GM19035 (cell line): Measurements from ENCODE around the gene INPP5A.
"Not testable (repeated sequence)": the region's sequence is repeated elsewhere in the genome, so short reads cannot be mapped to it uniquely, and the experiment has no call there.

Source experiments
- ATAC-seq: cut with Tn5 transposase; IDR thresholded peaks from one replicate; pipeline ENCODE4 v1.9.1; 2021; ENCODE audit not compliant: unreplicated experiment

The INPP5A gene

DNA sequence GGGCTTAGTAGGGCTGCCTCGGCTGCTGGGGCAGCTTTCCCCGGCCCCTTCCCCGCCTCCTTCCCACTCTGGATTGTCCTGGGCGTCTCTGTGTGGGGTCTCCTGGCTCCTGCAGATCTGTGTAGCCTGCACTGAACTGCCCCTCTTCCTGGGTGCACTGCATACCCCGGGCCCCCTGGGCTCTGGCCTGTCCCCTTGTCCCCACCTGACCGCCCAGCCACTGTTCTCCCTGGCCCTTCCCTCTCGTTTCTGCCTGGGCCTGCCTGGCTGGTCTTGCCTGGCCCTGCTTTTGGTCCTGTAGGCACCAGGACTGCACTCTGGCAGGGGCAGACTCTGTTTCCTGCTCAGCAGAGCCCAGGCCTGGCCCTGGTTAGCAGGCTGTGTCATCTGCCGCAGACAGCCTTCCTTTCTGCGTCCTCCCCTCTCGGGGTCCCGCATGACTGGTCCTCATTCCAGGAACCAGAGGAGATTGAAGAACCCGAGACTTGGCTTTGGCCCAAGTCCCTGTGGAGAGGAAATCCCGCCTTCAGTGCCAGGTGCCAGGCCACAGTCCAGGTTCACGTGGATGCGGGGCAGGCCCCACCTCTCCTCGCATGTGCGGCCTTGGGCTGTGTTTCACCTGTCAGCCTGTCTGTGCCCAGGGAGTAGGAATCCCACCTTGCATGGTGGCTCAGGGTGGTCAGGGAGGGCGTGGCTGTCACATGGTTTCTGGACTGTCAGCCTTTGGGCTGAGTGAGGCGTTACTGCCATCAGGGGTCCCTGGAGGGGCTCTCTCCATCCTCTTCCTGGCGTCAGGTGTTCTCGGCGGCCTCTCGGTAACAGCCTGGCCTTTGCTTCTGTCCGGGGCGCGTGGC, 9.2 kb downstream of the INPP5A start:
- ATAC-seq, result no peak

DNA sequence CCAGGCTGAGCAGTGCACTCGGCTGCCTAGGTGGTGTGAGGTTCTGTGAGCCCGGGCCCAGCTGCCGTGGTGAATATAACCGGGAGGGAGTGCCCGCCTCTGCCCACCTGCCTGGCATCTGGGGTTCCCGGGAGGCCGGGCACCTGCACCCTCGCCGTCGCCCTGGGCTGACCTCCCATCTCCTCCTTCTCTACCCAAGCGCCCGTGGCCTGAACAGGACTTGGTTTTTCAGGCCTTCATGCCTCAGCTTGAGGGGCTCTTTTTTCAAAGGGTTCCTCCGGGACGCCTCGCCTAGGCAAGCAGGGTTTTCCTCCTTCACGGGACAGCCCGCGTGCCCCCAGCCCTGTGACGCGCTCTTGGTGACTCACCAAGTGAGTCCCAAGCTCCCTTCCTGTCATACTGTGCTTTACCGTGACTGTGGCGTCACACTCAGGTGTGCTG, 9.9 kb downstream of the INPP5A start:
- ATAC-seq, result no peak

DNA sequence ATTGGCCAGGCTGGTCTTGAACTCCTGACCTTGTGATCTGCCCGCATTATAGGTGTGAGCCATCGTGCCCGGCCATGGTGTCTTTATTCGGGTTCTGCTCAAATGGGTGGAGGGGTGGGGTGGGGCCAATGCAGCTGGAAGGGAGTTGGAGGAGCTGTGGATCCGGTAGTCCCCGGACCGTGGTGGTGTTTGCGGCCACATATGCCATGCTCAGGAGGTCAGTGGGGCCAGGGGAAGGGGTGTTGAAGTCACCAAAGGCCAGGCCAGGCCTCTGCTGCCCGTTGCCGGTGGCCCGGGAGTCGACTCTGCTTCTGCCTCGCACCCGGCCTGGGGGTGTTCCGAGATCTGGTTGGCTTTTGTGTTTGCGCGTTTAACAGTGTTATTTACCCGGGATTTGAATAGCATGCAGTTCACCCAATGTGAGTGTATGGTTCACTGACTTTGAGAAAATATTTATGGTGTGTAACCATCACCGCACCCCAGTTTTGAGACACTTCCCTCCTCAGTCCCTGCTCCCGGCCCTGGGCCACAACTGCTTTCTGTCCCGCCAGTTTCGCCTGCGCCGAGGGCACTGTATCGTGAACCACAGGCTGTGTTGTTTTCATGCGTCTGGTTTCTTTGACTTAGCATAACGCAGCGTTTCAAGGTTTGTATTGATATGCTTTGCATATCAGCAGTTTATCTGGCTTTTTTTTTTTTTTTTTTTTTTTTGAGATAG, 10.7 kb downstream of the INPP5A start:
- no peak for ATAC-seq

GRCh38 chr10:132548869-132549268, 11.3 kb downstream of the INPP5A start:
- ATAC-seq, result no peak

DNA sequence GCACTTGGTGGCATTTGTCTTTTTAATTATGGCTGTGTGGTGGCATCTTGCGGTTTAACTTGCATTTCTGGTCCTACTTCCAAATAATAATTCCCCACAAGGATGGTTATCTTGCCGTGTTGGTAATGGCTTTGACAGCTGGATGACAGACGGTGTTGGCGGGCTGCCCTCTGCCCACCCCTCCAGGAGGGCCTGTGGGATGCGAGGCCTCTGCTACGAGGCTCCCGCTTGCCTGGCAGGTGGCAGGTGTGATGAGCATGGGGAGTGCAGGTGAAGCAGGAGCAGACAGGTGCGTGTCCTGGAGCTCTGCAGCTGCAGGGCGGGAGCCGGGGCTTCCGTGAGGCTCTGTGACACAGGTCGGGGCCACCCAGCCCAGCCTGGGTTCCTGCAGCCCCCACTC, 11.8 kb downstream of the INPP5A start:
- no peak for ATAC-seq

GRCh38 chr10:132550366-132551092, 12.9 kb downstream of the INPP5A start:
- ATAC-seq, result no peak

DNA sequence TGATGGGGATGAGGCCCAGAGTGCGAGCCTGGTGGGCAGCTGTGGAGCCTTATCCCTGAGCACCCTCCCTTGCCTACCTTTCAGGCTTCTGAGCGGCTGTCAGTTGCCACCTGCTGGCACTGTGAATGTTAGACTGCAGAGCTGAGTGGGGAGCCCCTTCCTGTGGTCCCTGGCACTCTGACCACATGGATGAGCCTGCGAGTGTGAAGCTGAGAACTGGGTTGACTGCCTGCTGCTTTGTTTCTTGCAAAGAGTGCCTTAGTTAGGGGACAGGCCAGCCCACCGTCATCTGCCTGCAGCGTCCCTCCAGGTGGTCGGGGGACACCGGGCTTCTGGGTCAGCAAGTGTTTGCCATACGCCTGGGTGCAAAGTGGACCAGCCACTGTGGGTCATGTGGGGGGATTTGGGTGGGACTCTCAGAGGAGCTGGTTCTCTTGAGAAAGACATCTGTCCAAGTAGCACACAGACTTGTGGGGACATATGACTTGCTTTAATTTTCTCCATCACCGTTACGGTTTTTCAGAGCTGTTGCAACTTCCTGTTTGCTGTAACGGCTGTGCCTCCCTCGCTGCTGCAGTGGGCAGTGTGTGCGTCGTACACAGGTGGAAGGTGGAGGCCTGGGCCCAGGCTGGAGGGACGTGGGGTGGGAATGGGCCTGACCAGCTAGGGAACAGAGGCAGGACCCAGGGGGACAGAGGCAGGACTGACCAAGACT, 13.7 kb downstream of the INPP5A start:
- peak; percentile 62 for ATAC-seq

DNA sequence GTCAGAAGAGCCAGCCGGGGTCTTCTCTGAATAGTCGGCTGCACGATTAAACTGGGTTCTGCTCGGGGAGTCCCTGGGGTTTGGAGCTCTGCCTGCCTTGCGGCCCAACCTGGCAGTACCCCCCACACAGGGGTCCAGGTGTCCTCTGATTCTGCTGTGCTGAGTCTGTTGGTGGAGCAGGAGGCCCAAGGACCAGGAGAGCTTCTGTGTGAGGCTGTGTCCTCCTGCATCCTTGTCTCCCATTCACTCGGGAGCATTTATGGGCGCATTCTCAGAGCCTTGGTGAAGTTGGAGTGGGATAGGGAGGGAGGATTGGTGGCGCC, 14.2 kb downstream of the INPP5A start:
- peak; percentile 30 for ATAC-seq

DNA sequence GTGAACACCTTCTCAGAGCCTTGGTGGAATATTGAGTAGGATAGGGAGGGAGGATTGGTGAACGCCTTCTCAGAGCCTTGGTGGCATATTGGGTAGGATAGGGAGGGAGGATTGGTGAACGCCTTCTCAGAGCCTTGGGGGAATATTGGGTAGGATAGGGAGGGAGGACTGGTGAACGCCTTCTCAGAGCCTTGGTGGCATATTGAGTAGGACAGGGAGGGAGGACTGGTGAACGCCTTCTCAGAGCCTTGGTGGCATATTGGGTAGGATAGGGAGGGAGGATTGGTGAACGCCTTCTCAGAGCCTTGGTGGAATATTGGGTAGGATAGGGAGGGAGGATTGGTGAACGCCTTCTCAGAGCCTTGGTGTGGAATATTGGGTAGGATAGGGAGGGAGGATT, 15.0 kb downstream of the INPP5A start:
- not testable (repeated sequence) for ATAC-seq

- ATAC-seq, result not testable (repeated sequence)
Measured at GRCh38 chr10:132553568-132553967, 16.0 kb downstream of the INPP5A start.

GRCh38 chr10:132554053-132554990, 16.7 kb downstream of the INPP5A start:
- ATAC-seq, result no peak

DNA sequence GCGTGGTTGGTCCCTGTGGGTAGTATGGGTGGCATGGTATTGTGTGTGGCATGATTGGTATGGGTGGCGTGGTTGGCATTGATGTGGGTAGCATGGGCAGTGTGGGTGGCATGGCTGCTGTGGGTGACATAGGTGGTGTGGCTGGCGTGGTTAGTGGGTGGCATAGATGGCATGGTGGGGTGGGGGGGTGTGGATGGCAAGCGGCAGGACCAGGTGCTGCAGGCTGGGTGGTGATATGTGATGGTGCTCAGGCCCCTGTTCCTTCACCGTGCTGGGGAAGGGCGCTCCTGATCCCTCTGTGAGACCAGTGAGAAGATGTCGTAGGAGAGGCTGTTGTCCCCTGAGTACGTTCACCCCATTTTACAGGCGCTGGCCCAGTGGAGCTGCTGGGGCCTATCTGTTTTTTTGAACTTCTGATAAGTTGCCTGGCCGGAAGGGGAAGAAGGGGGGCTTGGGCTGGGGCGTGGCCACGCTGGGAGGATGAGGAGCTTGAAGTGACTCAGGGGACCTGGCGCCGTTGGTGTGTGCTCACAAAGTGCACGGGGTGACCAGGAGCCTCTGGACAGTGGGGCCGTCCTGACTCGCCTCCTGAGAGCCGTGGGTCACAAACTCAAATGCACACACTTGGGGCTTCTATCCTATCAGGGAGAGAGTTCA, 17.5 kb downstream of the INPP5A start:
- ATAC-seq, result no peak

- ATAC-seq, result no peak
Measured at GRCh38 chr10:132555648-132556575, 18.3 kb downstream of the INPP5A start.

DNA sequence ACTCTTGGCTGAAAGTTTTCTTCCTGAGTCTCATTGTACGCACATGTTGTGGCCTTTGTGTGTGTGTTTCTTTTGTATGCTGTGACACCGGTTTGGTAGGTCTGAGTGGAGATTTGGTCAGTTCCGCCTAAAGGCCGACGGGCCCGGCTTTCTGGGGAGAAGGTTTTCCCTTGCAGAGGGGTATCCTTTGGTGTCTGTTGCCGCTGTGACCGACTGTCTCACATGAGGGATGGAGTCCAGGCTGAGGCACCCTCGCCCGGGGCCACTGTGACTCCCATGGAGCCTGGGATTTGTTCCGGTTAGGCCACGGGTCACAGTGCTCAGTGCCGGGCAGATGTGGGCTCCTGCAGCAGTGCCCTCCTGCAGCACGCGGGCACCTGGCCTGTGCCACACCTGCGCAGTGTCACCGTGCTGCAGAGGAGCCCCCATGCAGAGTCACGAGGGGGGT, 19.4 kb downstream of the INPP5A start:
- no peak for ATAC-seq

- ATAC-seq, result no peak
Measured at GRCh38 chr10:132557696-132558515, 20.3 kb downstream of the INPP5A start.

DNA sequence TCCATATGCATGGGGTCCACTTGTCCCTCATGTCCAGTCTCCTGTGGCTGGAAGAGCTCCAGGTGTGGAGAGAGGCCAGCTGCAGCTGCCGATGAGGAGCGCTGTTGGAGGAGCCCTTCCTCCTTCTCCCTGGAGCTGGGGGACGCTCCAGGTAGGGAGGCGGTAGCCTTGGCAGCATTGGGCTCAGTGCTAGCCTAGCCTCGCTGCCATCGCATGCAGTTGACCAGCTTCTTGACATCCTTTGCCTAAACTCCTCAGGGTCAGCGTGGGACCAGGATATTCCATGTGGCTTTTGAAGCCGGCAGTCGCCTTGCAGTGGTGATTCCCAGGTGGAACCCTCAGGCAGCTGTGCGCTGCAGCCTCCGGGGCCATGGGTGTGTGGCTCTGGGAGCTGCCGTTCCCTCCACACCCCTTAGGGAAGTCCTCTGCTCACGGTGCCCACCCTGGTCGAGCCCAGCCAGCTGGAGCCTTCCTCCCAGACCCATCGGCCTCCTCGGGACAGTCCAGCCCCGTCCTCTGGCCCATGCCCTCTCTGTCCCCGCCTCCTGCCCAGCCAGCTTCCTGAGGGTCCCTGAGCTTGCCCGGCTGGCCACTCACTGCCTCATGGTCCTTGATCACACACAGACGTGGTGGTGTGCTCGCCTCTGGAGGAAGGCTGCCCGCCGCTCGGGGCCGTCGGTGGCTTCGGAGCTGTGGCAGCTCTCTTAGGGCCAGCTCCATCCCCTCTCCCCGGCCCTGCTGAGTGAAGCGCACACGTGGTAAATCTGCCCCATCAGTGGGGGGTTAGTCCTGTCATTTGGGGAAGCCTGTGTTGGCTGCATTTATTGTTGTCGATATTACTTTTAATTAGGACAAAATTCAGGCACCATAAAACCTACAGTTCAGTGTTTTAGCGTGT, 21.2 kb downstream of the INPP5A start:
- no peak for ATAC-seq
